GM23248 (cell line): ENCODE results near the gene UBR2.

Experiments
- EZH2 ChIP-seq: fragments of 200-600 bp; sonication (generic); IDR thresholded peaks from 2 replicates; pipeline ENCODE4 v1.6.1; 2018; ENCODE audit warnings: antibody characterized with exemption, mild to moderate bottlenecking; ENCODE audit not compliant: insufficient read depth, poor library complexity, severe bottlenecking
- EZH2phosphoT487 ChIP-seq: fragments of 200-600 bp; sonication (generic); IDR thresholded peaks from 2 replicates; pipeline ENCODE4 v1.6.1; 2018; ENCODE audit warnings: antibody characterized with exemption, moderate library complexity, mild to moderate bottlenecking, low read depth; ENCODE audit not compliant: insufficient read depth

- no peak for TF ChIP-seq EZH2phosphoT487
- TF ChIP-seq EZH2, result no peak
These were observed 31.7 kb upstream of the UBR2 start for GRCh38 chr6:42532038-42532669.
